ENCODE results near the gene ZZZ3. TPM values are rescaled to one million over a fixed set of nuclear protein-coding genes. Genes with fewer than 3 reads are reported as not detected.

The ZZZ3 gene
- total and polyA plus RNA-seq, 2 of the 13 experiments (the other 11 are each of a cell fraction or from before 2014, with no cell fraction given) = 18.1 to 50.2 TPM

DNA sequence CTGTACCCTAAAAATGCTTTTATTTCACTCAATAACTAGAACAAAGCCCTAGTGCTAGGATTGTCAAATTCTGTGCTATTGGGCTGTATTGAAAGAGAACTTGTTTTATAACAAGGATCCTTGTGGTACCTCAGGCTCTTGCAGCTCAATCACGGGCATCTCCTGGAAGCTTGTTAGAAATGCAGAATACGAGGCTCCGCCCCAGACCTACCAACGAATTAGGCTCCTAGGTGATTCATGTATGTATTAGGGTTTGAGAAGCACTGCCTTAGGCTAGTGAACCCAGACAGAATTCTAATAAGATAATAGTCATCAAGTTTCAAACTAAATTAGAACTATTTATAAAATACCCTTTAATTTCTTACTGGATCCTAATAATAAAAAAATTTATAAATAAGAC, 45.6 kb downstream of the ZZZ3 start (continued):
- TF ChIP-seq ZNF605 (CRISPR knock-in tag; IDR thresholded peaks at IDR 0.05) (no peak), ZNF614 (CRISPR knock-in tag; IDR thresholded peaks at IDR 0.05; ENCODE audit: borderline replicate concordance) (no peak), MBNL3 (CRISPR knock-in tag; conservative IDR thresholded peaks at IDR 0.05) (no peak)
- TF ChIP-seq, protein P1, sequence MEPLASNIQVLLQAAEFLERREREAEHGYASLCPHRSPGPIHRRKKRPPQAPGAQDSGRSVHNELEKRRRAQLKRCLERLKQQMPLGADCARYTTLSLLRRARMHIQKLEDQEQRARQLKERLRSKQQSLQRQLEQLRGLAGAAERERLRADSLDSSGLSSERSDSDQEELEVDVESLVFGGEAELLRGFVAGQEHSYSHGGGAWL (CRISPR knock-in tag; IDR thresholded peaks at IDR 0.05) = no peak

Small RNA genes within 50 kb of the gene (small RNA-seq; reads per million reads assigned to genes)
- 0 reads per million in 3 experiments for gene RN7SL370P (ENCODE audit: insufficient read depth in 2 of 3, insufficient read length in 3 of 3, low read depth in 2 of 3, low replicate concordance in 1 of 3)

Other genes with a start within 250 kb of the ZZZ3 start
- gene USP33, start 77.2 kb upstream of the ZZZ3 start, total RNA-seq (2016; rRNA removed; fragmentation: Illumina TruSeq; extraction: Trizol) = 48.2 and 49.1 TPM in 2 replicates
- gene USP33, start 77.2 kb upstream of the ZZZ3 start, polyA plus RNA-seq (2011; rRNA removed) = 25.3 and 32.0 TPM in 2 replicates
- gene MIGA1, start 97.0 kb upstream of the ZZZ3 start, total RNA-seq (2016; rRNA removed; fragmentation: Illumina TruSeq; extraction: Trizol) = 6.6 and 6.7 TPM in 2 replicates
- 3.4 and 3.8 TPM in 2 replicates for gene MIGA1, start 97.0 kb upstream of the ZZZ3 start, polyA plus RNA-seq (2011; rRNA removed)
- gene NEXN, start 206.0 kb upstream of the ZZZ3 start, total RNA-seq (2016; rRNA removed; fragmentation: Illumina TruSeq; extraction: Trizol) = 0.97 and 1.1 TPM in 2 replicates
- gene NEXN, start 206.0 kb upstream of the ZZZ3 start, polyA plus RNA-seq (2011; rRNA removed) = 0.07 and 0.14 TPM in 2 replicates

Data from HepG2 (cell line).